HEK293 (cell line): ENCODE data around the gene GPR89A.

ENCODE experiments used
- HOXA7 ChIP-seq: sonication (generic); formaldehyde crosslinking; IDR thresholded peaks from 2 replicates; pipeline ENCODE4 v1.8.1; 2022; ENCODE audit warnings: missing genetic modification reagents, borderline replicate concordance
- REST ChIP-seq: fragments of 450-650 bp; formaldehyde crosslinking; IDR thresholded peaks from 2 replicates; pipeline ENCODE4 v1.5.1; 2016; ENCODE audit warnings: missing biosample characterization, missing genetic modification characterization
- TCF7L2 ChIP-seq: IDR thresholded peaks from 2 replicates; pipeline ENCODE4 v1.6.1; 2011; ENCODE audit warnings: low read depth, mild to moderate bottlenecking, inconsistent platforms, low read length, moderate library complexity, borderline replicate concordance
- ZNF274 ChIP-seq, 2 experiments: fragments of 200-500 bp in 1 of 2; fragments of 450-650 bp in 1 of 2; sonication (Bioruptor generic) in 1 of 2; formaldehyde crosslinking in 1 of 2; IDR thresholded peaks; 2 replicates each; pipeline versions ENCODE4 v1.5.1 to v1.6.1; 2014 to 2016; ENCODE audit warnings: borderline replicate concordance in 1 of 2, inconsistent platforms in 1 of 2, low read length in 1 of 2, missing biosample characterization in 1 of 2, missing genetic modification characterization in 1 of 2
- ZNF510 ChIP-seq: fragments of 450-650 bp; formaldehyde crosslinking; IDR thresholded peaks from 2 replicates; pipeline ENCODE4 v1.5.1; 2018; ENCODE audit warnings: mild to moderate bottlenecking, missing genetic modification characterization, missing biosample characterization; ENCODE audit not compliant: insufficient replicate concordance
- ZNF529 ChIP-seq: fragments of 450-650 bp; formaldehyde crosslinking; IDR thresholded peaks from 2 replicates; pipeline ENCODE4 v1.5.1; 2017; ENCODE audit warnings: missing genetic modification characterization, missing biosample characterization; ENCODE audit not compliant: insufficient replicate concordance
- ZNF530 ChIP-seq: fragments of 450-650 bp; formaldehyde crosslinking; IDR thresholded peaks from 2 replicates; pipeline ENCODE4 v1.5.1; 2016; ENCODE audit warnings: low read depth, missing biosample characterization, missing genetic modification characterization
- ZNF747 ChIP-seq: fragments of 450-650 bp; formaldehyde crosslinking; IDR thresholded peaks from 2 replicates; pipeline ENCODE4 v1.5.1; 2016; ENCODE audit warnings: missing biosample characterization, missing genetic modification characterization
- TF ChIP-seq, protein P1 (sequence below): fragments of 450-650 bp; formaldehyde crosslinking; IDR thresholded peaks from 2 replicates; pipeline ENCODE4 v1.5.1; 2016; ENCODE audit warnings: missing biosample characterization, missing genetic modification characterization
- TF ChIP-seq, protein P2 (sequence below): sonication (generic); formaldehyde crosslinking; IDR thresholded peaks from 2 replicates; pipeline ENCODE4 v1.8.1; 2022; ENCODE audit warnings: mild to moderate bottlenecking, moderate library complexity, missing genetic modification reagents
- TF ChIP-seq, protein P3 (sequence below): fragments of 450-650 bp; formaldehyde crosslinking; IDR thresholded peaks from 2 replicates; pipeline ENCODE4 v1.5.1; 2016; ENCODE audit warnings: missing biosample characterization, missing genetic modification characterization
- TF ChIP-seq, protein P4 (sequence below): fragments of 450-650 bp; formaldehyde crosslinking; IDR thresholded peaks from 2 replicates; pipeline ENCODE4 v1.5.1; 2016; ENCODE audit warnings: missing biosample characterization, missing genetic modification characterization

DNA sequence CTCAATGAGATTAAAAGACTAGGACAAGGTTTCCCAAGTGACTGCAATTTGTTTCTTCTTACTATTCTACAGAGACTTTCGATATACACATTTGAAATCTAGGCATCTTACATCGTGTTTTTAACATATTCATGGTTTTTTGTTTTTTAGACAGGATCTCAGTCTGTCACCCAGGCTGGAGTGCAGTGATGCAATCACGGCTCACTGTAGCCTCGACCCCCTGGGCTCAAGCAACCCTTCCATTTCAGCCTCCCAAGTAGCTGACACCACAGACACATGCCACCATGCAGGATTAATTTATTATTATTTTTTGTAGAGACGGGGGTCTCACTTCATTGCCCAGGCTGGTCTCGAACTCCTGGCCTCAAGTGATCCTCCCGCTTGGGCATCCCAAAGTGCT, 97.8 kb downstream of the GPR89A start:
- TF ChIP-seq ZNF274 (IDR thresholded peaks at IDR 0.05; ENCODE audit: low read length) (no peak), ZNF274 (tag by site-specific recombination; IDR thresholded peaks at IDR 0.05; ENCODE audit: borderline replicate concordance) (no peak), REST (tag by site-specific recombination) (no peak), ZNF530 (tag by site-specific recombination) (no peak), ZNF747 (tag by site-specific recombination) (no peak), ZNF510 (tag by site-specific recombination) (no peak), ZNF529 (no peak), HOXA7 (no peak), TCF7L2 (no peak)
- TF ChIP-seq, protein P1, sequence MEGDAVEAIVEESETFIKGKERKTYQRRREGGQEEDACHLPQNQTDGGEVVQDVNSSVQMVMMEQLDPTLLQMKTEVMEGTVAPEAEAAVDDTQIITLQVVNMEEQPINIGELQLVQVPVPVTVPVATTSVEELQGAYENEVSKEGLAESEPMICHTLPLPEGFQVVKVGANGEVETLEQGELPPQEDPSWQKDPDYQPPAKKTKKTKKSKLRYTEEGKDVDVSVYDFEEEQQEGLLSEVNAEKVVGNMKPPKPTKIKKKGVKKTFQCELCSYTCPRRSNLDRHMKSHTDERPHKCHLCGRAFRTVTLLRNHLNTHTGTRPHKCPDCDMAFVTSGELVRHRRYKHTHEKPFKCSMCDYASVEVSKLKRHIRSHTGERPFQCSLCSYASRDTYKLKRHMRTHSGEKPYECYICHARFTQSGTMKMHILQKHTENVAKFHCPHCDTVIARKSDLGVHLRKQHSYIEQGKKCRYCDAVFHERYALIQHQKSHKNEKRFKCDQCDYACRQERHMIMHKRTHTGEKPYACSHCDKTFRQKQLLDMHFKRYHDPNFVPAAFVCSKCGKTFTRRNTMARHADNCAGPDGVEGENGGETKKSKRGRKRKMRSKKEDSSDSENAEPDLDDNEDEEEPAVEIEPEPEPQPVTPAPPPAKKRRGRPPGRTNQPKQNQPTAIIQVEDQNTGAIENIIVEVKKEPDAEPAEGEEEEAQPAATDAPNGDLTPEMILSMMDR (tag by site-specific recombination) = no peak
- TF ChIP-seq, protein P2, sequence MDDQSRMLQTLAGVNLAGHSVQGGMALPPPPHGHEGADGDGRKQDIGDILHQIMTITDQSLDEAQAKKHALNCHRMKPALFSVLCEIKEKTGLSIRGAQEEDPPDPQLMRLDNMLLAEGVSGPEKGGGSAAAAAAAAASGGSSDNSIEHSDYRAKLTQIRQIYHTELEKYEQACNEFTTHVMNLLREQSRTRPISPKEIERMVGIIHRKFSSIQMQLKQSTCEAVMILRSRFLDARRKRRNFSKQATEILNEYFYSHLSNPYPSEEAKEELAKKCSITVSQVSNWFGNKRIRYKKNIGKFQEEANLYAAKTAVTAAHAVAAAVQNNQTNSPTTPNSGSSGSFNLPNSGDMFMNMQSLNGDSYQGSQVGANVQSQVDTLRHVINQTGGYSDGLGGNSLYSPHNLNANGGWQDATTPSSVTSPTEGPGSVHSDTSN (CRISPR knock-in tag) = no peak
- TF ChIP-seq, protein P3, sequence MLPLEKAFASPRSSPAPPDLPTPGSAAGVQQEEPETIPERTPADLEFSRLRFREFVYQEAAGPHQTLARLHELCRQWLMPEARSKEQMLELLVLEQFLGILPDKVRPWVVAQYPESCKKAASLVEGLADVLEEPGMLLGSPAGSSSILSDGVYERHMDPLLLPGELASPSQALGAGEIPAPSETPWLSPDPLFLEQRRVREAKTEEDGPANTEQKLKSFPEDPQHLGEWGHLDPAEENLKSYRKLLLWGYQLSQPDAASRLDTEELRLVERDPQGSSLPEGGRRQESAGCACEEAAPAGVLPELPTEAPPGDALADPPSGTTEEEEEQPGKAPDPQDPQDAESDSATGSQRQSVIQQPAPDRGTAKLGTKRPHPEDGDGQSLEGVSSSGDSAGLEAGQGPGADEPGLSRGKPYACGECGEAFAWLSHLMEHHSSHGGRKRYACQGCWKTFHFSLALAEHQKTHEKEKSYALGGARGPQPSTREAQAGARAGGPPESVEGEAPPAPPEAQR (tag by site-specific recombination) = no peak
- TF ChIP-seq, protein P4, sequence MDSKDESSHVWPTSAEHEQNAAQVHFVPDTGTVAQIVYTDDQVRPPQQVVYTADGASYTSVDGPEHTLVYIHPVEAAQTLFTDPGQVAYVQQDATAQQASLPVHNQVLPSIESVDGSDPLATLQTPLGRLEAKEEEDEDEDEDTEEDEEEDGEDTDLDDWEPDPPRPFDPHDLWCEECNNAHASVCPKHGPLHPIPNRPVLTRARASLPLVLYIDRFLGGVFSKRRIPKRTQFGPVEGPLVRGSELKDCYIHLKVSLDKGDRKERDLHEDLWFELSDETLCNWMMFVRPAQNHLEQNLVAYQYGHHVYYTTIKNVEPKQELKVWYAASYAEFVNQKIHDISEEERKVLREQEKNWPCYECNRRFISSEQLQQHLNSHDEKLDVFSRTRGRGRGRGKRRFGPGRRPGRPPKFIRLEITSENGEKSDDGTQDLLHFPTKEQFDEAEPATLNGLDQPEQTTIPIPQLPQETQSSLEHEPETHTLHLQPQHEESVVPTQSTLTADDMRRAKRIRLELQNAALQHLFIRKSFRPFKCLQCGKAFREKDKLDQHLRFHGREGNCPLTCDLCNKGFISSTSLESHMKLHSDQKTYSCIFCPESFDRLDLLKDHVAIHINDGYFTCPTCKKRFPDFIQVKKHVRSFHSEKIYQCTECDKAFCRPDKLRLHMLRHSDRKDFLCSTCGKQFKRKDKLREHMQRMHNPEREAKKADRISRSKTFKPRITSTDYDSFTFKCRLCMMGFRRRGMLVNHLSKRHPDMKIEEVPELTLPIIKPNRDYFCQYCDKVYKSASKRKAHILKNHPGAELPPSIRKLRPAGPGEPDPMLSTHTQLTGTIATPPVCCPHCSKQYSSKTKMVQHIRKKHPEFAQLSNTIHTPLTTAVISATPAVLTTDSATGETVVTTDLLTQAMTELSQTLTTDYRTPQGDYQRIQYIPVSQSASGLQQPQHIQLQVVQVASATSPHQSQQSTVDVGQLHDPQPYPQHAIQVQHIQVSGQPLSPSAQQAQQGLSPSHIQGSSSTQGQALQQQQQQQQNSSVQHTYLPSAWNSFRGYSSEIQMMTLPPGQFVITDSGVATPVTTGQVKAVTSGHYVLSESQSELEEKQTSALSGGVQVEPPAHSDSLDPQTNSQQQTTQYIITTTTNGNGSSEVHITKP (tag by site-specific recombination) = no peak
